ENCODE data around the gene MISP. TPM values are rescaled to one million over a fixed set of nuclear protein-coding genes. Genes with fewer than 3 reads are reported as not detected.

Gene MISP
- total and polyA plus RNA-seq, 7 donors, result 0.36 to 456 (median 289) TPM; not detected in 3

DNA sequence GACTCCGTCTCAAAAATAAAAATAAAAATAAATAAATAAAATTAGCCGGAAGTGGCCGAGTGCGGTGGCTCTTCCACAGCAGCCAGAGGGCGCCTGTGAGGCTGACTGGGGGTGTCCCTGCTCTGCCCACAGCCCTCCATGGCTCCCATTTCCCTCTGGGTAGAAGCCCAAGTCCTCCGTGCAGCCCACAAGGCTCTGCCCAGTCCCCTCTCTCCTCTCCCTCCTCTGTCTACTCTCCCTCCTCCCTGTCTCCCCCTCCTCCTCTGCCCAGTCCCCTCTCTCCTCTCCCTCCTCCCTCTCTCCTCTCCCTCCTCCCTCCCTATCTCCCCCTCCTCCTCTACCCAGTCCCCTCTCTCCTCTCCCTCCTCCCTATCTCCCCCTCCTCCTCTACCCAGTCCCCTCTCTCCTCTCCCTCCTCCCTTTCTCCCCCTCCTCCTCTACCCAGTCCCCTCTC lies 20.4 kb downstream of the MISP start:
- DNase-seq, result no peak
- no peak overlapping the region for H3K4me3 ChIP-seq
- H3K9me3 ChIP-seq, result no peaks in the 10 kb centered on the region
- TF ChIP-seq POLR2AphosphoS5 (IDR thresholded peaks at IDR 0.05) (no peak), EP300 (IDR thresholded peaks at IDR 0.05) (no peak), POLR2A (IDR thresholded peaks at IDR 0.05) (no peak)
- TF ChIP-seq, protein P1, sequence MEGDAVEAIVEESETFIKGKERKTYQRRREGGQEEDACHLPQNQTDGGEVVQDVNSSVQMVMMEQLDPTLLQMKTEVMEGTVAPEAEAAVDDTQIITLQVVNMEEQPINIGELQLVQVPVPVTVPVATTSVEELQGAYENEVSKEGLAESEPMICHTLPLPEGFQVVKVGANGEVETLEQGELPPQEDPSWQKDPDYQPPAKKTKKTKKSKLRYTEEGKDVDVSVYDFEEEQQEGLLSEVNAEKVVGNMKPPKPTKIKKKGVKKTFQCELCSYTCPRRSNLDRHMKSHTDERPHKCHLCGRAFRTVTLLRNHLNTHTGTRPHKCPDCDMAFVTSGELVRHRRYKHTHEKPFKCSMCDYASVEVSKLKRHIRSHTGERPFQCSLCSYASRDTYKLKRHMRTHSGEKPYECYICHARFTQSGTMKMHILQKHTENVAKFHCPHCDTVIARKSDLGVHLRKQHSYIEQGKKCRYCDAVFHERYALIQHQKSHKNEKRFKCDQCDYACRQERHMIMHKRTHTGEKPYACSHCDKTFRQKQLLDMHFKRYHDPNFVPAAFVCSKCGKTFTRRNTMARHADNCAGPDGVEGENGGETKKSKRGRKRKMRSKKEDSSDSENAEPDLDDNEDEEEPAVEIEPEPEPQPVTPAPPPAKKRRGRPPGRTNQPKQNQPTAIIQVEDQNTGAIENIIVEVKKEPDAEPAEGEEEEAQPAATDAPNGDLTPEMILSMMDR (IDR thresholded peaks at IDR 0.05), result no peak
- no peak overlapping the region for H3K27ac ChIP-seq
- intact Hi-C loops (cut with DNase I), result loop anchor here (2.0 to 5.0 kb wide), 2 partner anchors 86 to 149 kb away; partner anchors contain the start of gene CFD
- H3K4me1 ChIP-seq, result no peaks in the 10 kb centered on the region
- H3K36me3 ChIP-seq, result no peaks in the 10 kb centered on the region
- H3K27me3 ChIP-seq, result peaks cover 0 to 14% (median 5%) of the 10 kb centered on the region in 3 donors
- WGBS, 2 donors, result 11 to 25% methylated on average over 6 of the region's 6 CpGs

DNA sequence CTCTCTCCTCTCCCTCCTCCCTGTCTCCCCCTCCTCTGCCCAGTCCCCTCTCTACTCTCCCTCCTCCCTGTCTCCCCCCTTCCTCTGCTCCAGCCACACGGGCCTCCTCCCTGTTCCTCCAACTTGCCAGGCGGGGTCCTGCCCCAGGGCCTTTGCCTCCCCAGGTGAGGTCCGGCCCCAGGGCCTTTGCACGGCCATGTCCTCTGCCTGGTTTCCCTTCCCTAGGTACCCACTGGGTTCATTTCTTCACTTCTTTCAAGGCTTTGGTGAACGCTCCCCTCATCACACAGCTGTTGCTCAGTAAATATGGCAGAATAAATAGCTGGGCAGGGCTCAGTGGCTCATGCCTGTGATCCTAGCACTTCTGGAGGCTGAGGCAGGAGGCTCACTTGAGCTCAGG lies 21.2 kb downstream of the MISP start:
- TF ChIP-seq POLR2A (IDR thresholded peaks at IDR 0.05) (no peak), POLR2AphosphoS5 (IDR thresholded peaks at IDR 0.05) (no peak), EP300 (IDR thresholded peaks at IDR 0.05) (no peak)
- TF ChIP-seq, protein P1 (IDR thresholded peaks at IDR 0.05), result no peak
- H3K27ac ChIP-seq, result no peak overlapping the region
- H3K4me3 ChIP-seq, result no peak overlapping the region
- H3K27me3 ChIP-seq, result peaks cover 0 to 14% (median 5%) of the 10 kb centered on the region in 3 donors
- no peak for DNase-seq
- H3K4me1 ChIP-seq, result no peaks in the 10 kb centered on the region
- intact Hi-C loops (cut with DNase I), result loop anchor here (5.0 kb wide), 1 partner anchor 85 kb away; the partner anchor contains the start of gene CFD
- no peaks in the 10 kb centered on the region for H3K36me3 ChIP-seq
- no peaks in the 10 kb centered on the region for H3K9me3 ChIP-seq
- WGBS, 2 donors, result 72 to 84% methylated on average over 5 of the region's 5 CpGs

DNA sequence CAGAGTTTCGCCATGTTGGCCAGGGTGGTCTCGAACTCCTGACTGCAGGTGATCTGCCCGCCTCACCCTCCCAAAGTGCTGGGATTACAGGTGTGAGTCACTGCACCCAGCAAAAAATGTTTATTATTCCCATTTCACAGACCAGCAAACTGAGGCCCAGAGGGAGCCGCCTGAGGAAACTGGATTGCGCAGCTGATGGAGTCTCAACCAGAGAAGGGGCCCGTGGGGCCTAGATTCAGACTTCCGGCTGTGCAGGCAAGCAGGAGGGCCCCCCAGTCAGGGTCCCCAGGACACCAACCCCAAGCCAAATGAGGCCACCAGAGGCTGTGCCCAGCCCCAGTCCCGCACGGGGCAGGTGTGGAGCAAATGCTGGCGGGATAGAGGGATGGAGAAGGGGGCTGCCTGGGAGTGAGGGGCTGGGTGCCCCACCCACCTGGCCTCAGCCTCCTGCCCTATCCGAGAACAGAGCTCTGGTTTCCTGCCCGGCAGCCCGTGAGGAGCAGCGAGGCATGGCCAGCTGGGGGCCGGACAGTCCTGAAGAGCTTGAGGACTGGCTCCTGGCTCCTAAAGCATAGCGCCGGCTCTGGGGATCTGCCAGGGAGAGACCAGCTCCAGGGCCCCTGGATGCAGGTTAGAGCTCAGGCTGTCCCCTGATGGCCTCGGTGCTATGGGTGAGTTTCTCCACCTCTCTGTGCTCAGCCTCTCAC lies 22.0 kb downstream of the MISP start:
- Histone ChIP-seq H3K27ac (no peak overlapping the region), H3K36me3 (no peaks in the 10 kb centered on the region), H3K4me3 (no peak overlapping the region), H3K9me3 (no peaks in the 10 kb centered on the region), H3K4me1 (no peaks in the 10 kb centered on the region), H3K27me3 (peaks cover 0 to 16% (median 5%) of the 10 kb centered on the region in 3 donors)
- no peak for DNase-seq
- 81 to 83% methylated on average over 18 of the region's 18 CpGs for WGBS, 2 donors
- TF ChIP-seq, protein P1 (IDR thresholded peaks at IDR 0.05), result no peak
- TF ChIP-seq POLR2AphosphoS5 (IDR thresholded peaks at IDR 0.05) (no peak), POLR2A (IDR thresholded peaks at IDR 0.05) (no peak), EP300 (IDR thresholded peaks at IDR 0.05) (no peak)
- intact Hi-C loops (cut with DNase I), result loop anchor here (5.0 kb wide), 1 partner anchor 84 kb away; the partner anchor contains the start of gene CFD

DNA sequence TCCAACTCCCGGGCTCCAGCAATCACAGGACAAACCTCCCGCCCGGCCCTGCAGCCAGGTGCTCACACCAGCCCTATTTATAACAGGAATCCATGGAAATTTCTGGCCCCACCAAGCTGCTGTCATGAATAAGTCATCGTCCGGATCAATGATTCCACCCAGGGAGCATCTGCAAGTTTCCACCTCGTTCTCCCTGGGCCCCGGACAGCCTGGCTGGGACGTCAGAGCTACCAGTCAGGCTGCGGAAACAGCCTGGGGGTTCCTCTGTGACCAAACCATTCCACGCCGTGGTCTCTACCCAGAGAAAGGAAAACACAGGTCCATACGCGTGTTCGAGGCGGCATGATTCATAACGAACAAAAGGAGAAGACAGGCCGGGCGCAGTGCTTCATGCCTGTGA lies 25.6 kb downstream of the MISP start:
- Histone ChIP-seq H3K36me3 (no peaks in the 10 kb centered on the region), H3K4me1 (no peaks in the 10 kb centered on the region), H3K4me3 (no peak overlapping the region), H3K9me3 (no peaks in the 10 kb centered on the region), H3K27me3 (peaks cover 0 to 21% (median 5%) of the 10 kb centered on the region in 3 donors), H3K27ac (no peak overlapping the region)
- WGBS, 2 donors, result 86 to 94% methylated on average over 18 of the region's 18 CpGs
- intact Hi-C loops (cut with DNase I), result no loop called here
- TF ChIP-seq, protein P1 (IDR thresholded peaks at IDR 0.05), result no peak
- TF ChIP-seq POLR2A (IDR thresholded peaks at IDR 0.05) (no peak), POLR2AphosphoS5 (IDR thresholded peaks at IDR 0.05) (no peak), EP300 (IDR thresholded peaks at IDR 0.05) (no peak)
- DNase-seq, result no peak
